Natural killer cell (primary cell): ENCODE results near the gene MED13L. TPM values are rescaled to one million over a fixed set of nuclear protein-coding genes. Genes with fewer than 3 reads are reported as not detected.

Experiments
- ATAC-seq, 3 donors: fragments of 150-1000 bp in 2 of 3; fragments of 200-7000 bp in 1 of 3; cut with Tn5 transposase; 1 replicate in 1 of 3; 2 replicates in 2 of 3; pipeline ENCODE4 v1.10.0; 2021; ENCODE audit warnings: mild to moderate bottlenecking in 2 of 3, moderate library complexity in 2 of 3
- DNase-seq, 2 donors: peaks; one replicate each; pipeline versions ENCODE4 v3.0.0 to v3.0.0-alpha.2; 2013 to 2021; ENCODE audit warnings: mixed read lengths in 1 of 2
- H3K27ac ChIP-seq: one replicate; pipeline ENCODE4 v1.5.1; 2013; ENCODE audit warnings: mild to moderate bottlenecking, low read length
- H3K27me3 ChIP-seq: one replicate; pipeline ENCODE4 v1.6.1; 2013; ENCODE audit warnings: low read length; ENCODE audit not compliant: control insufficient read depth, insufficient read depth
- H3K36me3 ChIP-seq: one replicate; pipeline ENCODE4 v1.6.1; 2013; ENCODE audit warnings: low read length; ENCODE audit not compliant: control insufficient read depth, insufficient read depth
- H3K4me1 ChIP-seq: one replicate; pipeline ENCODE4 v1.6.1; 2013; ENCODE audit warnings: low read length; ENCODE audit not compliant: control insufficient read depth, insufficient read depth
- H3K4me3 ChIP-seq: one replicate; pipeline ENCODE4 v1.5.1; 2013; ENCODE audit warnings: low read length
- H3K9me3 ChIP-seq: one replicate; pipeline ENCODE4 v1.6.1; 2013; ENCODE audit warnings: low read length; ENCODE audit not compliant: control insufficient read depth, insufficient read depth
- H3K27ac Mint-ChIP-seq, 2 donors: one replicate each; pipeline ENCODE4 v1.8.0; 2022; ENCODE audit warnings: mild to moderate bottlenecking in 2 of 2, mixed read lengths in 2 of 2, moderate library complexity in 1 of 2
- H3K27me3 Mint-ChIP-seq, 2 donors: one replicate each; pipeline ENCODE4 v1.8.0; 2022; ENCODE audit warnings: low read depth in 2 of 2, mixed read lengths in 2 of 2
- H3K36me3 Mint-ChIP-seq: one replicate; pipeline ENCODE4 v1.8.0; 2022; ENCODE audit warnings: mixed read lengths
- H3K4me1 Mint-ChIP-seq, 2 donors: one replicate each; pipeline ENCODE4 v1.8.0; 2022; ENCODE audit warnings: mixed read lengths in 2 of 2
- H3K4me3 Mint-ChIP-seq: one replicate; pipeline ENCODE4 v1.8.0; 2022; ENCODE audit warnings: mild to moderate bottlenecking, moderate library complexity, mixed read lengths
- H3K9me3 Mint-ChIP-seq, 2 donors: one replicate each; pipeline ENCODE4 v1.8.0; 2022; ENCODE audit warnings: mixed read lengths in 2 of 2
- WGBS: methylation state at CpG from one replicate; pipeline ENCODE4 v1.1.7; 2013; ENCODE audit warnings: missing lambda C conversion rate; ENCODE audit not compliant: insufficient coverage; 5-methylcytosine and 5-hydroxymethylcytosine counted together
- intact Hi-C: fragments of 100-400 bp; cut with micrococcal nuclease; formaldehyde crosslinking; loops from one replicate; pipeline ENCODE4 v1.14.2; 2022
- total RNA-seq, 4 donors: library from RNA; stranded (reverse); fragments of 120-200 nt in 1 of 4; gene quantifications; one replicate each; pipeline versions ENCODE4 v1.2.3 to v1.2.4, GENCODE V29; 2013 to 2022
- TF ChIP-seq, protein P1 (sequence below): fragments of 200-600 bp; IDR thresholded peaks from one replicate; pipeline ENCODE4 v1.8.0; 2022; ENCODE audit warnings: antibody characterized with exemption

Gene MED13L
- total RNA-seq, 3 donors from 2014 or later (not counting 1 experiment from before 2014, with no cell fraction given) = 237 to 316 (median 240) TPM

DNA sequence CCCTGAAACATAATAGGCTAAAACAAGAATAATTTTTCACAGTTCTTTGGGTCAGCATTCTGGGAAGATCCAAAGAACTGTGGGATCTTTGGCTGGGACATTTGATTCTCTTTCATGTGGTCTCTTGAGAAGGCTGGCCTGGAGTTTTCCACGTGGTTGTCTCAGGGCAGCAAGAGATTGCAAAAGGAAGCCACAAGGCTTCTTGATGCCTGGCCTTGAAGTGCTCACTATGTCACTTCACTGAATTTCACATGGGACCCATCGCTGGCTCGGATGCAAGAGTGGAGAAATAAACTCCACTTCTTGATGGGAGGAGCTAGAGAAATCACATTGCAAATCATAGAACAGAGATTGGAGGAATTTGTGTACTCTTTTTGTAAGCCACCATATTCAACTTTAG, 343.4 kb downstream of the MED13L start:
- no peak for DNase-seq
- H3K27me3 Mint-ChIP-seq = peaks cover 5 to 29% of the 10 kb centered on the region in 2 donors
- H3K4me3 ChIP-seq = no peak overlapping the region
- no peaks in the 10 kb centered on the region for H3K9me3 ChIP-seq
- peaks cover 6% of the 10 kb centered on the region for H3K36me3 Mint-ChIP-seq
- H3K27ac Mint-ChIP-seq = no peak overlapping the region
- TF ChIP-seq, protein P1, sequence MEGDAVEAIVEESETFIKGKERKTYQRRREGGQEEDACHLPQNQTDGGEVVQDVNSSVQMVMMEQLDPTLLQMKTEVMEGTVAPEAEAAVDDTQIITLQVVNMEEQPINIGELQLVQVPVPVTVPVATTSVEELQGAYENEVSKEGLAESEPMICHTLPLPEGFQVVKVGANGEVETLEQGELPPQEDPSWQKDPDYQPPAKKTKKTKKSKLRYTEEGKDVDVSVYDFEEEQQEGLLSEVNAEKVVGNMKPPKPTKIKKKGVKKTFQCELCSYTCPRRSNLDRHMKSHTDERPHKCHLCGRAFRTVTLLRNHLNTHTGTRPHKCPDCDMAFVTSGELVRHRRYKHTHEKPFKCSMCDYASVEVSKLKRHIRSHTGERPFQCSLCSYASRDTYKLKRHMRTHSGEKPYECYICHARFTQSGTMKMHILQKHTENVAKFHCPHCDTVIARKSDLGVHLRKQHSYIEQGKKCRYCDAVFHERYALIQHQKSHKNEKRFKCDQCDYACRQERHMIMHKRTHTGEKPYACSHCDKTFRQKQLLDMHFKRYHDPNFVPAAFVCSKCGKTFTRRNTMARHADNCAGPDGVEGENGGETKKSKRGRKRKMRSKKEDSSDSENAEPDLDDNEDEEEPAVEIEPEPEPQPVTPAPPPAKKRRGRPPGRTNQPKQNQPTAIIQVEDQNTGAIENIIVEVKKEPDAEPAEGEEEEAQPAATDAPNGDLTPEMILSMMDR = no peak
- H3K9me3 Mint-ChIP-seq = peaks cover 0 to under 1% of the 10 kb centered on the region in 2 donors
- no peaks in the 10 kb centered on the region for H3K36me3 ChIP-seq
- H3K4me1 ChIP-seq = no peaks in the 10 kb centered on the region
- no peak for ATAC-seq
- no peaks in the 10 kb centered on the region for H3K4me1 Mint-ChIP-seq
- WGBS = 14% methylated on average over 1 of the region's 3 CpGs
- no peak overlapping the region for H3K27ac ChIP-seq
- H3K27me3 ChIP-seq = no peaks in the 10 kb centered on the region
- intact Hi-C loops = no loop called here
- H3K4me3 Mint-ChIP-seq = no peak overlapping the region

DNA sequence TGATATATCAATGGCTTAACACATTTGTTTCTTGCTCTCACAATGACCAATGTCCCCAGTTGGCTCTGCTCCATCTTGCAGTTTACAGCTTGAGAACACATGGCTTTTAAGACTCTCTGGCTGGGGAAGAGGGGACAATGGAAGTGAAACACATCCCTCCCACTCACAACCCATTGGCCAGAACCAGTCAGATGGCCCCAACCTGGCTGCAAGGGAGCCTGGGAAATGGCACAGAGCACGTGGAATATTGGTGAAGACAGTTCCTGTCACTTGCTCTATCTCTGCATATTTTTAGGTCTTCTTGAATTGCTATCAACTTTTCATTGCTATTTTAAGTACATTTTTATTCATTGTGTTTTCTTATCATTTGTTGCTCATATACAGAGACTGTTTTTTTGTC, 345.4 kb downstream of the MED13L start:
- no peaks in the 10 kb centered on the region for H3K9me3 Mint-ChIP-seq
- DNase-seq = no peak
- no peaks in the 10 kb centered on the region for H3K4me1 ChIP-seq
- no peaks in the 10 kb centered on the region for H3K9me3 ChIP-seq
- peaks cover 4 to 15% of the 10 kb centered on the region in 2 donors for H3K27me3 Mint-ChIP-seq
- H3K27ac Mint-ChIP-seq = no peak overlapping the region
- intact Hi-C loops = no loop called here
- ATAC-seq = no peak
- H3K4me3 ChIP-seq = no peak overlapping the region
- no peaks in the 10 kb centered on the region for H3K4me1 Mint-ChIP-seq
- no peaks in the 10 kb centered on the region for H3K27me3 ChIP-seq
- TF ChIP-seq, protein P1 = no peak
- H3K36me3 ChIP-seq = no peaks in the 10 kb centered on the region
- H3K4me3 Mint-ChIP-seq = no peak overlapping the region
- WGBS = 43% methylated on average over 1 of the region's 1 CpG
- H3K27ac ChIP-seq = no peak overlapping the region
- no peaks in the 10 kb centered on the region for H3K36me3 Mint-ChIP-seq

DNA sequence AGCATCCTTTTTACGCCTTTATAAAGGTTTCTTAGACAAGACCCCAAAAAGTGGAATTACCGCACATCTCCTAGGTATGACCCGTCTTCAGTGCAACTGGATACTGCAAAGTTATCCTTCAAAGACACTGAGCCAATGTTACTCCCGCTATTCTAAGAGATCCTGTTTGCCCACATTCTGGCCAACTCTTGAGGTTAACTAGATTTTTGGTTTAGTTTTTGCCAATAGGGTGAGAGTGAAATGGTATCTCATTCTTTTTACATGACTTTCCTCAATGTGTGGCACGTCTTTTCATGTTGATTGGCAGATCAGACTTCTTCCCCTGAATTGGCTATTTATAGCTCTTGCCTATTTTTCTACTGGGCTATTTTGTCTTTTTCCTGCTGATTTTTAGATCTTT, 347.2 kb downstream of the MED13L start:
- H3K4me1 ChIP-seq = no peaks in the 10 kb centered on the region
- H3K4me3 ChIP-seq = no peak overlapping the region
- H3K27me3 Mint-ChIP-seq = peaks cover 6 to 15% of the 10 kb centered on the region in 2 donors
- no peaks in the 10 kb centered on the region for H3K27me3 ChIP-seq
- H3K36me3 ChIP-seq = no peaks in the 10 kb centered on the region
- DNase-seq (no peak), ATAC-seq (no peak)
- no peak overlapping the region for H3K4me3 Mint-ChIP-seq
- H3K4me1 Mint-ChIP-seq = no peaks in the 10 kb centered on the region
- no peak overlapping the region for H3K27ac Mint-ChIP-seq
- intact Hi-C loops = no loop called here
- no peaks in the 10 kb centered on the region for H3K36me3 Mint-ChIP-seq
- no peaks in the 10 kb centered on the region for H3K9me3 Mint-ChIP-seq
- H3K27ac ChIP-seq = no peak overlapping the region
- H3K9me3 ChIP-seq = no peaks in the 10 kb centered on the region
- 76% methylated on average over 5 of the region's 5 CpGs for WGBS
- TF ChIP-seq, protein P1 = no peak

DNA sequence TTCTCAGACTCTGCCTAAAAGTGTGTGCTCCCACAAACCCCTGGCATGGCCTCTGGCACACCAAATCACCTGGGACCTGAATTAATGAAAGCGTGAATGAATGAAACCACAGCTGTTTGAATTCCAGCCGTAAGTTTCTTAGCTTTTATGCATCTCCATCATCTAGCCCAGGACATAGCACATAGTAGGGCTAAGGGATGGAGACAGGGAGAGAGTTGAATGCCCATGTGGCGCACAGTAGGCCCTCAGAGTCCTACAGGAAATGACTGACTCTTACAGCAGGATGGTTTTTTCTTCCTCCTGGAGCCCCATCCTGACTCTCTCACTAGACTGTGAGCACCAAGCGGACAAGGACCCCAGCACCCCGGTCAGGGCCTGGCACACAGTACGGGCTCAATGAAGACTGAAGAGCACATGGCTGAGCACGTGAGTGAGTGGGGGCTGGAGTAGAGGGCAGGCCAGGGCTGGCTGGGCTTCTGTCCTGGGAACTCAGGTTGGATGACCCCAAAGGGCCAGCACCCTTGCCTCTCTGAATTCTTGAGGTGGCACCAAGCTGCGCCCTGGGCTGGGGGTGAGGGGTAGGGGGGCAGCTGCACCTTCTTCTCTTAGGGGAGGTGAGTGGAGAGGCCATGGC, 351.3 kb downstream of the MED13L start:
- intact Hi-C loops = no loop called here
- no peaks in the 10 kb centered on the region for H3K4me1 Mint-ChIP-seq
- Histone ChIP-seq H3K27me3 (no peaks in the 10 kb centered on the region), H3K9me3 (peaks cover 5% of the 10 kb centered on the region), H3K4me1 (no peaks in the 10 kb centered on the region), H3K4me3 (no peak overlapping the region), H3K27ac (no peak overlapping the region), H3K36me3 (no peaks in the 10 kb centered on the region)
- no peak overlapping the region for H3K4me3 Mint-ChIP-seq
- TF ChIP-seq, protein P1 = no peak
- peaks cover 2% of the 10 kb centered on the region in 2 donors for H3K9me3 Mint-ChIP-seq
- 81% methylated on average over 8 of the region's 8 CpGs for WGBS
- H3K36me3 Mint-ChIP-seq = no peaks in the 10 kb centered on the region
- no peak overlapping the region for H3K27ac Mint-ChIP-seq
- DNase-seq (no peak), ATAC-seq (no peak)
- H3K27me3 Mint-ChIP-seq = peaks cover 10 to 14% of the 10 kb centered on the region in 2 donors
